DOHH2 (cell line): ENCODE results near the gene RNPEPL1.

Experiments used
- H3F3A ChIP-seq: fragments of 200-600 bp; sonication (generic), shearing (Covaris generic); 2 replicates; pipeline ENCODE4 v1.6.0; 2016; ENCODE audit warnings: antibody characterized with exemption, mild to moderate bottlenecking; ENCODE audit not compliant: control insufficient read depth, insufficient read depth
- H3K27ac ChIP-seq: fragments of 200-600 bp; sonication (generic); 2 replicates; pipeline ENCODE4 v1.5.1; 2014; ENCODE audit warnings: low read depth, mild to moderate bottlenecking, low read length, moderate library complexity
- H3K27me3 ChIP-seq: fragments of 200-600 bp; sonication (generic); 2 replicates; pipeline ENCODE4 v1.6.1; 2014; ENCODE audit warnings: mild to moderate bottlenecking, low read length, mixed read lengths; ENCODE audit not compliant: control insufficient read depth
- H3K36me3 ChIP-seq: fragments of 200-600 bp; sonication (generic); 2 replicates; pipeline ENCODE4 v1.6.1; 2014; ENCODE audit warnings: mild to moderate bottlenecking, low read length, moderate library complexity, mixed read lengths; ENCODE audit not compliant: control insufficient read depth
- H3K4me1 ChIP-seq: fragments of 200-600 bp; sonication (generic); 2 replicates; pipeline ENCODE4 v1.6.1; 2014; ENCODE audit warnings: mild to moderate bottlenecking, low read length, mixed read lengths; ENCODE audit not compliant: control insufficient read depth
- H3K4me2 ChIP-seq: fragments of 200-600 bp; sonication (generic); 2 replicates; pipeline ENCODE4 v1.6.0; 2014; ENCODE audit warnings: mild to moderate bottlenecking, low read length, moderate library complexity
- H3K4me3 ChIP-seq: fragments of 200-600 bp; sonication (generic); 2 replicates; pipeline ENCODE4 v1.5.1; 2014; ENCODE audit warnings: mild to moderate bottlenecking, low read length, mixed read lengths
- H3K79me2 ChIP-seq: fragments of 200-600 bp; sonication (generic); 2 replicates; pipeline ENCODE4 v1.6.1; 2014; ENCODE audit warnings: mild to moderate bottlenecking, low read length, mixed read lengths; ENCODE audit not compliant: control insufficient read depth
- H3K9me2 ChIP-seq: fragments of 200-600 bp; sonication (generic); replicated peaks from 2 replicates; pipeline ENCODE4 v1.6.1; 2014; ENCODE audit warnings: mild to moderate bottlenecking, low read length, mixed read lengths; ENCODE audit not compliant: control insufficient read depth
- H3K9me3 ChIP-seq: fragments of 200-600 bp; sonication (generic); 2 replicates; pipeline ENCODE4 v1.6.1; 2014; ENCODE audit warnings: antibody characterized with exemption, low read length, mixed read lengths; ENCODE audit not compliant: control insufficient read depth, insufficient read depth
- H4K20me1 ChIP-seq: fragments of 200-600 bp; sonication (generic); 2 replicates; pipeline ENCODE4 v1.6.0; 2014; ENCODE audit warnings: low read depth, mild to moderate bottlenecking, antibody characterized with exemption, low read length, moderate library complexity; ENCODE audit not compliant: control insufficient read depth, insufficient read depth
- CTCF ChIP-seq: fragments of 200-600 bp; sonication (generic); IDR thresholded peaks from one replicate; pipeline ENCODE4 v1.5.1; 2014; ENCODE audit warnings: antibody characterized with exemption, mild to moderate bottlenecking, low read depth, low read length; ENCODE audit not compliant: poor library complexity, severe bottlenecking
- EZH2phosphoT487 ChIP-seq: fragments of 200-600 bp; sonication (generic); IDR thresholded peaks from 2 replicates; pipeline ENCODE4 v1.6.1; 2017; ENCODE audit warnings: borderline replicate concordance, mild to moderate bottlenecking, antibody characterized with exemption, low read length, moderate library complexity, mixed read lengths

The RNPEPL1 gene

GRCh38 chr2:240596080-240596460 is 27.8 kb downstream of the RNPEPL1 start:
- no peak overlapping the region for H3K27ac ChIP-seq
- H3K9me3 ChIP-seq: no peaks in the 10 kb centered on the region
- no peak for TF ChIP-seq CTCF
- no peak for TF ChIP-seq EZH2phosphoT487
- no peaks in the 10 kb centered on the region for H3K27me3 ChIP-seq
- H3F3A ChIP-seq: no peaks in the 10 kb centered on the region
- no peaks in the 10 kb centered on the region for H3K9me2 ChIP-seq
- H4K20me1 ChIP-seq: no peaks in the 10 kb centered on the region
- H3K79me2 ChIP-seq: peaks cover 44% of the 10 kb centered on the region
- no peak overlapping the region for H3K4me2 ChIP-seq
- H3K4me1 ChIP-seq: no peaks in the 10 kb centered on the region
- H3K36me3 ChIP-seq: peaks cover 25% of the 10 kb centered on the region
- H3K4me3 ChIP-seq: no peak overlapping the region

DNA sequence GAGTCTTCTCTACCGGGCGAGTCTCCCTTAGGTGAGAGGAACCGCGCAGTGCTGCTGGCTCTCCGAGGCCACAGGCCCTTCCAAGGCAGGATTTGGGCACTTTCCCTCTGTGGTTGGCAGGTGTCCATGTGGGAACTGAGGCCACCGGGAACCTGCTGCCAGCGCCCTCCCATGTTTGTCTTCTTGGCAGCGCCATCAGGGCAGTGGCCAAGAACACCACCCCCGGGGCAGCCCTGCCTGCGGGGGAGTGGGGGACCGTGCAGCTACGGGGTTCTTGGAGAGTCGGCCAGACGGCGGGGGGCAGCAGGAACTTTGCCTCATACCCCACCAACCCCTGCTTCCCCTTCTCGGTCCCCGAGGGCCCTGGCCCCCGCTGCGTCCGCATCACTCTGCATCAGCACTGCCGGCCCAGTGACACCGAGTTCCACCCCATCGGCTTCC is 28.2 kb downstream of the RNPEPL1 start:
- Histone ChIP-seq H3K9me3 (no peaks in the 10 kb centered on the region), H3K27me3 (no peaks in the 10 kb centered on the region), H4K20me1 (no peaks in the 10 kb centered on the region), H3K36me3 (peaks cover 21% of the 10 kb centered on the region), H3K79me2 (peaks cover 40% of the 10 kb centered on the region), H3K9me2 (no peaks in the 10 kb centered on the region), H3K27ac (no peak overlapping the region), H3F3A (no peaks in the 10 kb centered on the region), H3K4me2 (no peak overlapping the region), H3K4me3 (no peak overlapping the region), H3K4me1 (no peaks in the 10 kb centered on the region)
- no peak for TF ChIP-seq CTCF
- TF ChIP-seq EZH2phosphoT487: no peak

- no peaks in the 10 kb centered on the region for H4K20me1 ChIP-seq
- H3K4me3 ChIP-seq: no peak overlapping the region
- no peaks in the 10 kb centered on the region for H3K9me3 ChIP-seq
- H3K4me2 ChIP-seq: no peak overlapping the region
- H3K27ac ChIP-seq: no peak overlapping the region
- H3K36me3 ChIP-seq: peaks cover 16% of the 10 kb centered on the region
- H3K9me2 ChIP-seq: no peaks in the 10 kb centered on the region
- H3F3A ChIP-seq: no peaks in the 10 kb centered on the region
- peaks cover 34% of the 10 kb centered on the region for H3K79me2 ChIP-seq
- H3K27me3 ChIP-seq: no peaks in the 10 kb centered on the region
- no peaks in the 10 kb centered on the region for H3K4me1 ChIP-seq
- no peak for TF ChIP-seq EZH2phosphoT487
- TF ChIP-seq CTCF: no peak
Observed at GRCh38 chr2:240597054-240597418, 28.8 kb downstream of the RNPEPL1 start.
